Endothelial cell of umbilical vein (primary cell): ENCODE results near the gene LAMP1. TPM values are rescaled to one million over a fixed set of nuclear protein-coding genes. Genes with fewer than 3 reads are reported as not detected.

Experiments used
- BruUV-seq: library from RNA; stranded (reverse); fragments of 400-500 nt; replicated peaks from 2 replicates; lab custom pipeline; 2021; lab: Mats Ljungman, UMichigan
- CTCF ChIA-PET: fragments of 300-600, 350-600 bp; sonication (Branson Sonifier 250); formaldehyde crosslinking; loops from one replicate; lab custom pipeline; 2021; ENCODE audit warnings: antibody characterized with exemption, inconsistent platforms; lab: Charles Lee
- POLR2A ChIA-PET: fragments of 300-600, 350-600 bp; sonication (Branson Sonifier 250); formaldehyde crosslinking; loops from one replicate; lab custom pipeline; 2021; ENCODE audit warnings: antibody characterized with exemption, inconsistent platforms; lab: Charles Lee
- DNase-seq: peaks from one replicate; pipeline ENCODE4 v3.0.0-alpha.2; 2011; ENCODE audit warnings: low read depth, low spot score
- FAIRE-seq: peaks from 2 replicates; lab custom pipeline; 2011; peaks lifted over from hg19 to GRCh38; lab: Jason Lieb, UNC
- H2AFZ ChIP-seq: 2 replicates; pipeline ENCODE4 v1.6.0; 2012; ENCODE audit warnings: low read depth, low read length, control low read depth, inconsistent platforms
- H3K27ac ChIP-seq: 2 replicates; pipeline ENCODE4 v1.5.1; 2011; ENCODE audit warnings: low read depth, mild to moderate bottlenecking, control low read depth, low read length, moderate library complexity; ENCODE audit not compliant: insufficient read depth
- H3K27me3 ChIP-seq, 2 experiments: 2 replicates each; pipeline versions ENCODE4 v1.6.0 to v1.6.1; 2011; ENCODE audit warnings: low read length in 2 of 2, mixed read lengths in 1 of 2; ENCODE audit not compliant: control insufficient read depth in 2 of 2, insufficient read depth in 2 of 2
- H3K36me3 ChIP-seq, 2 experiments: 2 replicates in 1 of 2; 3 replicates in 1 of 2; pipeline ENCODE4 v1.5.1; 2011; ENCODE audit warnings: low read length in 2 of 2, mild to moderate bottlenecking in 1 of 2, moderate library complexity in 1 of 2; ENCODE audit not compliant: control insufficient read depth in 2 of 2, insufficient read depth in 2 of 2; ENCODE audit errors: extremely low read depth in 1 of 2
- H3K4me1 ChIP-seq: 3 replicates; pipeline ENCODE4 v1.5.1; 2011; ENCODE audit warnings: mild to moderate bottlenecking, low read length; ENCODE audit not compliant: control insufficient read depth, insufficient read depth; ENCODE audit errors: extremely low read depth
- H3K4me2 ChIP-seq: 2 replicates; pipeline ENCODE4 v1.6.1; 2011; ENCODE audit warnings: low read length, control low read depth, mixed read lengths; ENCODE audit not compliant: insufficient read depth
- H3K4me3 ChIP-seq, 3 experiments: fragments of 200-600 bp in 1 of 3; sonication (generic), shearing (Covaris generic) in 1 of 3; replicated peaks in 1 of 3; 2 replicates each; pipeline ENCODE4 v1.5.1; 2011 to 2016; ENCODE audit warnings: control low read depth in 3 of 3, low read length in 3 of 3, mild to moderate bottlenecking in 2 of 3, inconsistent platforms in 1 of 3, low read depth in 1 of 3, moderate library complexity in 1 of 3; ENCODE audit not compliant: insufficient read depth in 1 of 3
- H3K79me2 ChIP-seq: 2 replicates; pipeline ENCODE4 v1.6.0; 2012; ENCODE audit warnings: low read length, inconsistent platforms; ENCODE audit not compliant: control insufficient read depth, insufficient read depth
- H3K9ac ChIP-seq: replicated peaks from 2 replicates; pipeline ENCODE3; 2011; ENCODE audit warnings: low read length, control low read depth; ENCODE audit not compliant: insufficient read depth; ENCODE audit errors: extremely low read depth
- H3K9me1 ChIP-seq: replicated peaks from 3 replicates; pipeline ENCODE4 v1.6.0; 2011; ENCODE audit warnings: mild to moderate bottlenecking, low read length; ENCODE audit not compliant: control insufficient read depth, insufficient read depth; ENCODE audit errors: extremely low read depth
- H3K9me3 ChIP-seq: replicated peaks from 2 replicates; pipeline ENCODE4 v1.5.1; 2012; ENCODE audit warnings: low read length, inconsistent platforms; ENCODE audit not compliant: control insufficient read depth, insufficient read depth
- H4K20me1 ChIP-seq: replicated peaks from 2 replicates; pipeline ENCODE3; 2011; ENCODE audit warnings: mild to moderate bottlenecking, low read length; ENCODE audit not compliant: control insufficient read depth, insufficient read depth; ENCODE audit errors: extremely low read depth
- CTCF ChIP-seq, 2 donors: IDR thresholded peaks; 1 replicate in 1 of 2; 2 replicates in 1 of 2; pipeline ENCODE4 v1.5.1; 2011; ENCODE audit warnings: low read length in 2 of 2, mild to moderate bottlenecking in 2 of 2, moderate library complexity in 2 of 2, control low read depth in 1 of 2, inconsistent platforms in 1 of 2, low read depth in 1 of 2; ENCODE audit not compliant: insufficient read depth in 1 of 2; ENCODE audit errors: extremely low read depth in 1 of 2
- EZH2 ChIP-seq: IDR thresholded peaks from 2 replicates; pipeline ENCODE4 v1.6.1; 2012; ENCODE audit warnings: borderline replicate concordance, low read depth, mild to moderate bottlenecking, moderate library complexity, low read length, inconsistent platforms; ENCODE audit not compliant: severe bottlenecking
- FOS ChIP-seq: IDR thresholded peaks from 2 replicates; pipeline ENCODE4 v1.6.1; 2011; ENCODE audit warnings: mild to moderate bottlenecking, low read length, moderate library complexity, borderline replicate concordance; ENCODE audit not compliant: insufficient read depth
- GATA2 ChIP-seq: IDR thresholded peaks from 2 replicates; pipeline ENCODE4 v1.7.0; 2011; ENCODE audit warnings: low read depth, mild to moderate bottlenecking, moderate library complexity, mixed read lengths, low read length; ENCODE audit not compliant: insufficient read length, insufficient read depth
- JUN ChIP-seq: IDR thresholded peaks from 2 replicates; pipeline ENCODE4 v1.6.1; 2011; ENCODE audit warnings: borderline replicate concordance, low read depth; ENCODE audit not compliant: insufficient read length, insufficient read depth
- MYC ChIP-seq: IDR thresholded peaks from one replicate; pipeline ENCODE4 v1.6.1; 2011; ENCODE audit warnings: mild to moderate bottlenecking, low read depth, low read length
- POLR2A ChIP-seq: IDR thresholded peaks from 2 replicates; pipeline ENCODE4 v1.6.1; 2012; ENCODE audit warnings: low read depth, mild to moderate bottlenecking, control low read depth, low read length
- POLR2AphosphoS5 ChIP-seq: IDR thresholded peaks from 2 replicates; pipeline ENCODE4 v1.6.1; 2012; ENCODE audit warnings: low read depth, mild to moderate bottlenecking, control low read depth, low read length, moderate library complexity; ENCODE audit not compliant: insufficient read depth
- dilution Hi-C: fragments of 300-500 bp; cut with MboI; formaldehyde crosslinking; loops from one replicate; pipeline ENCODE4 v1.15.0; 2019; ENCODE audit warnings: low sequenced_read_pairs; ENCODE audit not compliant: extremely low pct_ligation_motif_present
- intact Hi-C: fragments of 100-400 bp; cut with micrococcal nuclease; formaldehyde crosslinking; loops from one replicate; pipeline ENCODE4 v1.10.0; 2022
- polyA plus RNA-seq, 4 experiments: library from polyadenylated mRNA; depleted of rRNA in 3 of 4; stranded (reverse) in 3 of 4; unstranded in 1 of 4; fragments of >200 nt; gene quantifications; 2 replicates each; pipeline versions ENCODE4 v1.2.1 to v1.2.3, GENCODE V29; 2011 to 2012; ENCODE audit warnings: missing spikeins in 1 of 4
- total RNA-seq: library from RNA; stranded (reverse); gene quantifications from 2 replicates; pipeline ENCODE4 v1.2.3, GENCODE V29; 2021
- TF ChIP-seq, protein P1 (sequence below): IDR thresholded peaks from 2 replicates; pipeline ENCODE4 v1.6.1; 2011; ENCODE audit not compliant: insufficient read depth, insufficient read length

Gene LAMP1
- total and polyA plus RNA-seq, 2 donors (not counting 3 experiments of a cell fraction or from before 2014, with no cell fraction given) = 262 to 285 TPM

DNA sequence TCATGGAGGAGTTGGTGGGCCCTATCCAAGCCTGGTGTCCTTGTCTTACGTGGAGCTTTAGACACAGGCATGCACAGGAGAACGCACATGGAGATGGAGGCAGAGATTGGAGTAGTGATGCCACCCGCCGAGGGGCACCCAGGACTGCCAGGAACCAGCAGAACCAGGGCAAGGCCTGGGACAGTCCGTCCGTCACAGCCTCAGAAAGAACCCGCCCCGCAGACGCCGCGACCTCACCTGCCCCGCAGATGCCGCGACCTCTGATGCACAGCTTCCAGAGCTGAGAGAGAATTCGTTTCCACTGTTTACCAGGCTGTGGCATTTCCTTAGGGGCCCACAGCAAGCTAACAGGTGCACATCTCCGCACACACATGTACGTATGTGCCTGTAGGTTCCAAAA, 51.6 kb downstream of the LAMP1 start:
- Histone ChIP-seq H3K9me1 (no peaks in the 10 kb centered on the region), H3K4me3 (no peak overlapping the region), H2AFZ (no peak overlapping the region), H3K9me3 (no peaks in the 10 kb centered on the region), H3K9ac (no peak overlapping the region), H3K27me3 (no peaks in the 10 kb centered on the region), H3K4me2 (no peak overlapping the region), H4K20me1 (no peaks in the 10 kb centered on the region), H3K4me1 (no peaks in the 10 kb centered on the region), H3K27ac (no peak overlapping the region), H3K36me3 (no peaks in the 10 kb centered on the region), H3K79me2 (no peaks in the 10 kb centered on the region)
- no TSS peak for BruUV-seq
- ChIA-PET POLR2A (no interaction called here), CTCF (interaction anchor here (0.6 kb wide), 1 partner anchor 79 kb away, joined by 3 read pairs; no protein-coding TSS in a partner anchor)
- no peak for DNase-seq
- TF ChIP-seq JUN (no peak), EZH2 (no peak), FOS (no peak), MYC (no peak), GATA2 (no peak), POLR2A (no peak), CTCF (IDR thresholded peaks at IDR 0.05; ENCODE audit: extremely low read depth in 1 of 2, insufficient read depth in 1 of 2, low read depth in 1 of 2, low read length in 2 of 2) (no peak), POLR2AphosphoS5 (no peak)
- TF ChIP-seq, protein P1, sequence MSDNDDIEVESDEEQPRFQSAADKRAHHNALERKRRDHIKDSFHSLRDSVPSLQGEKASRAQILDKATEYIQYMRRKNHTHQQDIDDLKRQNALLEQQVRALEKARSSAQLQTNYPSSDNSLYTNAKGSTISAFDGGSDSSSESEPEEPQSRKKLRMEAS = no peak
- FAIRE-seq = no peak
- dilution Hi-C loops (no loop called here), intact Hi-C loops (no loop called here)
